Measurements from ENCODE around the gene NXN.
"Not testable (repeated sequence)": the region's sequence is repeated elsewhere in the genome, so short reads cannot be mapped to it uniquely, and the experiment has no call there.

Gene NXN

DNA sequence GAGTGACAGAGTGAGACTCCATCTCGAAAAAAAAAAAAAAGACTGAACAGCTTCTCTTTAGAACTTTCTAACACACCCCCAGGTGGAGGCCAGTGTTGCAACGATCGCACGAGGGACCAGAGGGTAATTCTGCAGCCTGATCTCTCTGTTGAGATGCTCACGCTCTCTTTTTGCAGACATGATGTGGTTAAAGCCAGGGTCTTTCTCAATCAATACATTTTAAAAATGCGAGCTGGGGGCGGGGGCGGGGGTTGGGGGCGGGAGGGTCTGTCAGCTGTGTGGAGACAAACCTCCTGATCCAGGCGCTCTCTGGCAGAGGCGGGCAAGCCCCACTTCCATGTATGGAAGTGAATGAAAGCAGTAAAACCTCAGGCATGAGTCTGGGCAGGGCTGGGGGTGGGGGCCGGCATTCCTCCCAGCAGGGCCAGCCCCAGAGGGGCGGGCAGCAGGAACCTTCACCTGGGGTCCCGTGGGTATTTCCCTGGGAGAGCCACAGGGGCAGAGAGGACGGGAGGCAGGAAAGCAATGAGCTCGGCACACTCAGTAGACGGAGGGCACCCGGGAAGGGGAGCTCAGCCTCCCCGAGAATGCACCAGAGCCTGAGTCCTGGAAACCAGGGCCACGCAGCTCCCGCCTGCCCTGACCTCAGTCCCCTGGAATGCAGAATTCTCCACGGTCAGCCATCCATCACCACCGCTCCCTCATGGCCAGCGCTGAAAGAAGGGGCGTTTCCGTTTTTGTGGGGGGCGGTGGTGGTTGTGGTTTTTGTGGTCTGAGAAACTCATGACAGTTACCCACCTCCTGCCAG lies 28.0 kb downstream of the NXN start:
- DNase-seq = no peak

GRCh38 chr17:949623-950303 lies 29.8 kb downstream of the NXN start:
- DNase-seq = no peak

GRCh38 chr17:948284-948852 lies 31.2 kb downstream of the NXN start:
- no peak for DNase-seq

DNA sequence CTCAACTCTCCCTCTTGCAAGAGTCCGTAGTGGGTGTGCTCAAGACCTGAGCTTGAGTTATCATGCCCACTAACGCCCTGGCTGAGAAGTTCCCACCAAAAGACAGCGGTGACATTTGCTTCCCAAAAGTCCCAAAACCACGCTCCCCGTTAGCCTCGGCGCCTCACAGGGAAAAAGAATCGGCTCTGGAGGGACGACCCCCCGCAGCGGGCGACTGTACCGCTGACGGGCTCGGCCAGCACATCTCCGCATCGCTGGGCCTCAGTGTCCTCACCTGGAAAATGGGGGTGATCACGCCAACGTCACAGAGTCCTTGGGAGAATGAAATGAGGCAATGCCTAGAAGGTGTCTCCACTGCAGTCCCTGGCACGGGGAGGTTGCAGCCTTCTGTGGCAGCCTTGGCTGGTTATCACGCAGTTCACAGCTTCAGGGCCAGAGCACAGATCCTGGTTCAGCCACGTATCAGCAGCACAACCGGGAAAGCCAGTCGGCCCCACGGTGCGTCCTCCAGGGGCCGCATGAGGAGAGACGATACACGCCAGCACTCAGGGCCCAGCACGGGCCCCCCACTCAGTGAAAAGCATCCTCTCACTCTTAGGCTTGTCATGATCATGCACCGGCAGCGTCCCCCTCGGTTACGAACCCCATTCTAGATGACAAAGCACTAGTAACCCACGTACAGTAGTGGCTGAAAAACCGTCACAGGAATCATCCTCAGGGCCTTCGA lies 32.9 kb downstream of the NXN start:
- DNase-seq = no peak

DNA sequence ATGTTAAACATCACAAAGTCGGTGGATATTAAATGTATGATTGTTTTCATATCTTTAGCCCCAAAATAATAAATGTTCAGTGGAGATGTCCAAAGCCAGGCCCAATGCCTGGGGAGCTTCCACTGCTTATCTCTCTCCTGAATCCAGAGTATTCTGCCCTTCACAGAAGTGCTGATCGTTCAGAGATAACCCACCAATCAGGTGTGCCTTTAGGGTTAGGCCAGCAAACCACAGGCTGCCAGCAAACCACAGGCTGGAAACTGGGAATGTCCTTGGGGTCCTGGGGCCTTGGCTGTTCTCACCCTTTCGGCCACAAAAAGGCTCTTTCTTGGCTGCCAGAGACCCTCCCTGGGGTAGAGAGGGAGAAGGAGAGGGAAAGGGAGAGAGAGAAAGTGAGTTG lies 33.9 kb downstream of the NXN start:
- DNase-seq = no peak

DNA sequence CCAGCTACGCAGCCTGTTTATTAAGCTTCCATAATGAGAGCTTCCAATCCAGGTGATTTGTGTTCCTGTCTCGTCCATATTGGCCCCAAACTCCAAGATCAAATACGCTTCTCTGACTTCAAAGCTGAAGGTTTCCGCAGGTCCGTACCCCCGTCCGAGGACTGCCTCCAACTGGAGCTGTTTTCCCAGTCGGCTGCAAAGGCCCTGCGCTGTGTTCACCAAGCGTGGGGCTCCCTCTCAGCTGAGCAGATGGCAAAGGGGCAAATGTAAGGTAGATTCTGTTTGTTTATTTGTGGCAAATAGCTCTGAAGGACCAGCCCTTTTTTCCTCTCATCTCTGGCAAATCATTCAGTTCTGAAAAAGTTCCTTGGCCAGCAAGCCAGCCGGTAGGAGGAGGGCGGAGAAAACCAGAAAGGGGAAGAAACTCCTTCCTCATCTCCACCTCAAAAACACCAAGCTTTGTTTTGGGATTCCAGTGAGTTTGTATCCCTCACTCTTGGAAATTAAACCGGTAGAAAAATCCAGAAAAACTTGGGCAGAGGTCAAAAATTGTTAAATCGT lies 35.2 kb downstream of the NXN start:
- no peak for DNase-seq

DNA sequence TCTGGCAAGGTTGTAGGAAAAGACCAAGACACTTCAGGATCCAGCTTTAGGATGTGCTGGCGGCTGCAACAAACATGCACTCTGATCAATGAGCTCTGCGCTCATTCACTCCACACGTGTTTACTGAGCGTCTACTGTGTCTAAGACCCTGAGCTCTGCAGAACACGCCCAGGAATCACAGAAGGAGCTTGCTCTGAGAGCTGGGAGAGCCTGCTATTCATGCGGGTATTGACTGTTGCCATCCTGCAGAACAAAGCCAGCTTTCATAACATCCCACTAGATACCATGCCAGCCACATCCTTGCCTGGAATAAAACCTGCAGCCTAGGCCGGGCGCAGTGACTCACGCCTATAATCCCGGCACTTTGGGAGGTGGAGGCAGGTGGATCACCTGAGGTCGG lies 44.1 kb downstream of the NXN start:
- DNase-seq = no peak

DNA sequence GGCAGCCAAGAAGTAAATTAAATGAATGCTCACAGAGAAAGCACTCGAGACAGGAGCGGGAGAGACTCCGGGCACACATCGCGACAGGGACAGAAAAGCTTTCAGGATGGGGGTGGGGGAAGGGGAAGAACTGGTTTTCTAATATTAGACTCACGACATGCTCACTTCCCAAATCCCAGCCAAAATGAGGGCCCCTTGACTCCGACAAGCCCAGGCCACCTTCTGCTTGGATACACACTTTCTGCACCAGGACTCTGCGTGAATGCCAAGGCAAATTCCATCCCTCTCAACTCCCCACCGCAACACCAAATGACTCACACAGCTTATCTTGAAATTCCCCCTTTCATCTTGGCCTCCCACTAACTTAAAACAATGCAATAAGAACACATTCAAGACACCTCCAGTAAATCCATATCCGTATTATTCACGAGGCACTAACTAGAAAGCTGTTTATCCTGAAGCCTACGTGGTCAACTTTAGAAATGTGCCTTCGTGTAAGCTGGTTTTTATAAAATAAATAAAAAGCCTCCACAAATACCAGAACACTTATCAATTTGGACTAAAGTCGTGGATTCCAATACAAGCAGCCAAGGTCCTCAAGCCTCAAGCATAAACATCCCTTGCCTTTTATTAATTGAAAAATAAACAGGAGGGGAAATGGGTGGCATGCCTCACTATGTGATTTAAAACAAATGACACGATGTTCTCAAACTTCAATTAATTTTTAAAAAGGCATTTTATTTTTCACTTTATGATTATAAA lies 46.1 kb downstream of the NXN start:
- no peak for DNase-seq

DNA sequence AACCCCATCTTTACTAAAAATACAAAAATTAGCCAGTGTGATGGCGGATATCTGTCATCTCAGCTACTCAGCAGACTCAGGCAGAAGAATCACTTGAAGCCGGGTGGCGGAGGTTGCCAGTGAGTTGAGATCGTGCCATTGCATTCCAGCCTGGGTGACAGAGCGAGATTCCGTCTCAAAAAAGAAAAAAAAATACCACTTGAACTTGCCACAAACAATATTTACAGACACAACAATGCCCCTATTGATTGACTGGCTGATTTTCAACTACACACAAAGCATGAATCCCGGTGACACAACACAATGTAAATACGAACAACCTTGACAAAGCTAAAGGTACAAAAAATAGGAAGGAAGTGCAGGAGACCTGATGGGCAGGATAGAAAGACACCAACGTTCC lies 49.3 kb downstream of the NXN start:
- DNase-seq = no peak

- no peak for DNase-seq
Observed at GRCh38 chr17:929586-929985, 50.0 kb downstream of the NXN start.

GRCh38 chr17:927611-928461 lies 51.7 kb downstream of the NXN start:
- DNase-seq = no peak

DNA sequence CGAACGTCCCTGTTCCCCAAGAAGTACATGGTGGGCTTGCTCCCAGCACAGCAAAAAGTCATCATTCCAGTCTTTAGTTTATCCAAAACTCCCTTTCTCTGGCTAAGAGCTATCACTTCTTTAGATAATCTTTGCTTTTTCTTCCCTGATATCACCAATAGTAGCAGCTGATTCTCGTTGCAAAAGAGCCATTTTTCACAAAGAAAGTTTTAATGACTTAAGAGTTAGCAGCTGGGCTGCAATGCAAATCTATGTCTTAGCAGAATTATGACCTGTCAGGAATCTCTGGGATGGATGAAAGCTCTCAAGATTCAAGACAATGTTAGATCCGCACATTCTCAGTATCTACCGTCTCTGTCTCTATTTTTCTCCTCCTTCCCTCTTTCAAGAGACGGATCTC lies 53.8 kb downstream of the NXN start:
- no peak for DNase-seq

DNA sequence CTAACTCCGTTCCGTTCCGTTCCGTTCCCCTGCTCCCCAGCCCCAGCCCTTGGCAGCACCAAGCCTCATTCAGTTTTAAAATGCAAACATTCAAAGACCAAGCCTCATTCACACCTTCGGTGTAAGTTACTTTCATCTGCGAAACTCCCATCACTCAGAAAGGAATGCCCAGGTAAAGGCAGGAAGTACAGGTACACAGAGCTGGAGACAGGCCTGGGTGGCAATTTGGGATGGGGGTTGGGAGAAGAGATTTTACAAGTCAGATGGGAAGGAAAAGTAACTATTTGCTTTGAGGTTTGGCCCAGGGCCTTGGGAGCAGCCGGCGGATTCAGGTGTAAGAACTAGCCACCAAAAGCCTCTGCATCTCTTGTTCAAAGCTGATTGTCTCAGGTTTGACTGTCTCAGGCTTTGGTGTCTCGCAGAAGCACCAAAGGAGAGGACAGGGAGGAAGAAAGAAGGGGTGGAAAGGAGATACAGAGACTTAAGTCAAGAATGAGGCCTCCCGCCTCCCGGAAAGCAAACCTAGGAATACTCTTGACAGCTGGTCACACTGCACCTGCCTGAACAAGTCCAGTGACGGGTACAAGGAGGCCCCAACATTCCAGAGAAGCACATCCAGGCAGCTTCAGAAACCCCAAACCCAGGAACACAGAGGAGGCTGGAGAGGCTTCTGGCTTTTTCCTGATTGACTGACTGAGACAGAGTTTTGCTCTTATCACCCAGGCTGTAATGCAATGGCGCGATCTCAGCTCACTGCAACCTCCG lies 54.7 kb downstream of the NXN start:
- DNase-seq = no peak

- not testable (repeated sequence) for DNase-seq
Observed at GRCh38 chr17:924306-924705, 55.3 kb downstream of the NXN start.

DNA sequence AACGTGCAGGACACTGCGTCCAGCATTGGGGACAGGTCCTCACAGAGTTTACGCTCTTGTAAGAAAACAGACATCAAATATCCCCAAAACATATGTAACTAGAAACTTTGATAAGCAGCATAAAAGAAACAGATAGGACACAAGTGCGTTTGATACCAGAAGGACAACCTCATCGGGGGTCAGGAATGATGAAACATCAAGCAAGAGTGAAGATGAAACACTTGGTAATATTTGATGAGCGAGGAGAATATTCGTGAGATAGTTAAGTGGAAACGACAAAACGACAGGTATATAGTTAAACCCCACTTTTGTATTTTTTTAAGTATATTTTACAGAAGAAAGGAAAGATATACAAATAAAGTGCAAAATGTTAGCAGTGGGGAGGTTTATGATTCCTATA lies 55.9 kb downstream of the NXN start:
- no peak for DNase-seq

GRCh38 chr17:921161-921560 lies 58.4 kb downstream of the NXN start:
- DNase-seq = no peak

DNA sequence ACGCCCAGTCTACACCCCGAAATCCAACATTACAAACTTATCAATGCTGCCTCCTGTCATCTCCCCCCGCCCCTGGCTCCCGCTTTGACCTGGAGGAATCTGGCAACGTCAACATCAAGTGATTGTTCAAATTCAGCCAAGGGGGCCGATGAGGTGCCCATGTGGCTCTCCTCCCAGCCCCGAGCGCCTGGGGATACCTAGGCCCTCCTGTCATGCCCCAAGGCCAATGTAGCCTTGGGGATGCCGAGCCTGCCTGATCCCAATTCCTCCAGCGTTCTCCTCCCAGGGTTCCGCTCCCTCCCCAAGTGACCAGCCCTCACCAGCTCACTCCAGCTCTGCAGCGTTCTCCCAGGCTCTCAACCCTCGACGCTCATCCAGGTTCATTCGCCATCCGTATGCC lies 59.4 kb downstream of the NXN start:
- DNase-seq = no peak

DNA sequence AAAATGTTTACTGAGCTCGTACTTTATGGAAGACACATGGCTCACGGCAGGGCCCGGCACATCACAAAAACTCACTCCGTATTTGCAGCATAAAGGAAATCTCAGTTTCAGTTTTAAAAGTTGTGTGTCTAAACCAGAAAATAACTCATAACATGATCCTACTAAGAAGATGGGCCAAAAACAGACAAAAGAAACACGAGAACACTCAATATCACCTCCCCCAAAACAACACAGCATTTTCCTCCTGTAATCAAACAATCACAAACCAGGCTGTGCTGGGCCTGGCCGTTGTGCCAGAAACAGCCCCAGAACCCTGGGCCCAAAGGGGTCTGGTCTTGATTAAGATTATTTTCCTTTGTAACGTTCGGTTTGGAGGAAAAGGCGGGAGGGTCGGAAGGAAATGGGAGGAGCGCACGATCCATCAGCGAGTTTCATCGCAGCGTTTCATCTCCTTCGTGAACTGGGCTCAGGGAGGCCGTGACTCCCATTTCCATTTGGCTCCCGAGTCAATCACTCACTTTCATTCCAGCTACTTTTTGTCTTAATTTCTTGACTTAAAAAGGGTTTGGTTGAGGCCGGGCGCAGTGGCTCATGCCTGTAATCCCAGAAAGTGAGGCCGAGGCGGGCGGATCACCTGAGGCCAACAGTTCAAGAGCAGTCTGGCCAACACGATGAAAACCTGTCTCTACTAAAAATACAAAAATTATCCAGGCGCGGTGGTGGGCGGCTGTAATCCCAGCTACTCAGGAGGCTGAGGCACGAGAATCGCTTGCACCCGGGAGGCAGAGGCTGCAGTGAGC lies 61.4 kb downstream of the NXN start:
- no peak for DNase-seq

DNA sequence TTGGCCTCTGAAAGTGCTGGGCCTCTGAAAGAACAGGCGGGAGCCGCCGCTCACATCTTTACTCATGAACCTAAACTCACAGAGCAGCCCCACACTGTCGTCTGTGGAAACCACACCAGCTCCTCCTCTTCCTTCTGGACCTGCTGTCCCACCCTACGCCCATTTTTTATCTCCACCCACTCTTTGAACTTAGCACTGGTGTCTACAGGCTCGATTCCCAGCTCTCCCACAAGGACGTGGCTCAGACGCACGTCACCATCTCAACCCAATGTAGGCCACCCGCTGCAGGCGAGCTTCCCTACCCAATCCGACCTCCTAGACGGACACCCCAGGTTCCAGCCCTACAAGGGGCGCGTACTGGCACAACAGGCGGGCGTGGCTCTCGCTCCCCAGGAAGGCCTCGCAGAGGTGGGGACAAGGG lies 62.2 kb downstream of the NXN start:
- DNase-seq = no peak

GRCh38 chr17:916315-916714 lies 63.3 kb downstream of the NXN start:
- no peak for DNase-seq

All from NCI-H1105 (cell line).